ENCODE results near the gene GLIS1. TPM values are rescaled to one million over a fixed set of nuclear protein-coding genes. Genes with fewer than 3 reads are reported as not detected.

Gene GLIS1
- total and polyA plus RNA-seq, 4 donors: 0.19 to 1.8 (median 0.65) TPM

GRCh38 chr1:53502641-53503432 lies 236.1 kb downstream of the GLIS1 start:
- intact Hi-C loops (cut with DNase I): no loop called here
- Histone ChIP-seq H3K4me1 (ENCODE audit: control insufficient read depth in 1 of 2, insufficient read depth in 2 of 2, low read length in 2 of 2) (no peaks in the 10 kb centered on the region), H3K27me3 (ENCODE audit: control insufficient read depth in 1 of 2, insufficient read depth in 2 of 2, low read length in 1 of 2) (no peaks in the 10 kb centered on the region), H3K36me3 (ENCODE audit: control insufficient read depth in 1 of 2, insufficient read depth in 2 of 2, low read length in 1 of 2) (no peaks in the 10 kb centered on the region), H3K27ac (ENCODE audit: low read depth in 1 of 2, low read length in 2 of 2) (no peak overlapping the region), H3K9me3 (ENCODE audit: control insufficient read depth, low read length) (no peaks in the 10 kb centered on the region), H3K4me3 (ENCODE audit: low read length in 2 of 2) (no peak overlapping the region)
- ATAC-seq (ENCODE audit: low FRiP score) (no peak), DNase-seq (peak in 1 of 2 donors; percentile 22)
- WGBS, 2 donors: 77 to 78% methylated on average over 7 of the region's 7 CpGs

GRCh38 chr1:53501065-53502005 lies 237.6 kb downstream of the GLIS1 start:
- Histone ChIP-seq H3K27me3 (ENCODE audit: control insufficient read depth in 1 of 2, insufficient read depth in 2 of 2, low read length in 1 of 2) (no peaks in the 10 kb centered on the region), H3K4me1 (ENCODE audit: control insufficient read depth in 1 of 2, insufficient read depth in 2 of 2, low read length in 2 of 2) (no peaks in the 10 kb centered on the region), H3K36me3 (ENCODE audit: control insufficient read depth in 1 of 2, insufficient read depth in 2 of 2, low read length in 1 of 2) (no peaks in the 10 kb centered on the region), H3K9me3 (ENCODE audit: control insufficient read depth, low read length) (no peaks in the 10 kb centered on the region), H3K4me3 (ENCODE audit: low read length in 2 of 2) (no peak overlapping the region), H3K27ac (ENCODE audit: low read depth in 1 of 2, low read length in 2 of 2) (no peak overlapping the region)
- no peak for ATAC-seq (ENCODE audit: low FRiP score)
- intact Hi-C loops (cut with DNase I): no loop called here
- WGBS, 2 donors: 78 to 81% methylated on average over 17 to 21 of the region's 21 CpGs
- peak in 1 of 2 donors; percentile 21 for DNase-seq

DNA sequence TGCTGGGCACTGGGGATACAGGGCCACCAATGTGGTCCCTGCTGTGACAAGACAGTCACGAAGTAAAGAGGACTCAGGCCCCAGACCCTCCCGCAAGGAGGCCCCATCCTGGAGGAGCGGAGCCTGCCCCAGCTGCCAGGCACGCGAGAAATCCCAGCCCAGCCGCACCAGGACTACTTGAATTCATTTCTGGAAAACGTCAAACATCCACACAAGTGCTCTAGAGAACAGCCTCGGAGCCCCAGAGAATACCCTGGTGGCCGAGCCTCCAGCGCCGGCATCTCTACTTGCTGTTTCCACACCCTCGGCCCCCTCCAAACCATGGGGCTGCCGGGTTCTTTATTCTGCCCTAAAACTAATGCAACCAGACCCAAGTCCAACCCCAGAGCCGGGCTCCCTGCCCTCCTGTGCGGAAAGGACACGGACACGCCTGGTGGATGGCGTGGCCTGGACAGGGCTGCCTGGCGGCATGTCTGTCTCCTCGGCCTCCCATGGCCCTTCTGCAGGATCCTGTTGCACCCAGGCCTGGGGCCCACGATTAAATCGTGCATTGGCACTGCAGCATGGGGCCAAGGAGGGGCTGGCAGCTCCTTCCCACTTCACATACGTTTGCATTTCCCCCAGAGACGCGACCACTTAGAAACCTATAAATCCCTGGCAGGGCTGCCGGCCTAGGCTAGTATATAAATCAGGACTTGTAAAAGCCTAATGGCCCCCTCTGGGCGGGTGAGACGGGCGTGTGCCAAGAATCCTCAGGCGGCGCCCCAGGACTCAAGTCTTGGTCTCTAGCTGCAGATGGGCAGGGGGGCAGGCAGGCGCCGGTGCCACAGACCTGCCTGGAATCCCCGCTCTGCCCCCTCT lies 238.5 kb downstream of the GLIS1 start:
- DNase-seq: peak in 1 of 2 donors; percentile 26
- H3K9me3 ChIP-seq (ENCODE audit: control insufficient read depth, low read length): no peaks in the 10 kb centered on the region
- WGBS, 2 donors: 79 to 85% methylated on average over 29 to 34 of the region's 34 CpGs
- H3K27me3 ChIP-seq (ENCODE audit: control insufficient read depth in 1 of 2, insufficient read depth in 2 of 2, low read length in 1 of 2): no peaks in the 10 kb centered on the region
- H3K4me1 ChIP-seq (ENCODE audit: control insufficient read depth in 1 of 2, insufficient read depth in 2 of 2, low read length in 2 of 2): no peaks in the 10 kb centered on the region
- no peak overlapping the region for H3K4me3 ChIP-seq (ENCODE audit: low read length in 2 of 2)
- no peaks in the 10 kb centered on the region for H3K36me3 ChIP-seq (ENCODE audit: control insufficient read depth in 1 of 2, insufficient read depth in 2 of 2, low read length in 1 of 2)
- intact Hi-C loops (cut with DNase I): no loop called here
- no peak for ATAC-seq (ENCODE audit: low FRiP score)
- no peak overlapping the region for H3K27ac ChIP-seq (ENCODE audit: low read depth in 1 of 2, low read length in 2 of 2)

GRCh38 chr1:53499257-53500203 lies 239.4 kb downstream of the GLIS1 start:
- H3K36me3 ChIP-seq (ENCODE audit: control insufficient read depth in 1 of 2, insufficient read depth in 2 of 2, low read length in 1 of 2): no peaks in the 10 kb centered on the region
- WGBS, 2 donors: 88 to 93% methylated on average over 20 of the region's 20 CpGs
- H3K27ac ChIP-seq (ENCODE audit: low read depth in 1 of 2, low read length in 2 of 2): no peak overlapping the region
- DNase-seq (peak in 1 of 2 donors; percentile 24), ATAC-seq (ENCODE audit: low FRiP score) (no peak)
- no peaks in the 10 kb centered on the region for H3K9me3 ChIP-seq (ENCODE audit: control insufficient read depth, low read length)
- H3K4me1 ChIP-seq (ENCODE audit: control insufficient read depth in 1 of 2, insufficient read depth in 2 of 2, low read length in 2 of 2): no peaks in the 10 kb centered on the region
- H3K27me3 ChIP-seq (ENCODE audit: control insufficient read depth in 1 of 2, insufficient read depth in 2 of 2, low read length in 1 of 2): no peaks in the 10 kb centered on the region
- no peak overlapping the region for H3K4me3 ChIP-seq (ENCODE audit: low read length in 2 of 2)
- intact Hi-C loops (cut with DNase I): no loop called here

DNA sequence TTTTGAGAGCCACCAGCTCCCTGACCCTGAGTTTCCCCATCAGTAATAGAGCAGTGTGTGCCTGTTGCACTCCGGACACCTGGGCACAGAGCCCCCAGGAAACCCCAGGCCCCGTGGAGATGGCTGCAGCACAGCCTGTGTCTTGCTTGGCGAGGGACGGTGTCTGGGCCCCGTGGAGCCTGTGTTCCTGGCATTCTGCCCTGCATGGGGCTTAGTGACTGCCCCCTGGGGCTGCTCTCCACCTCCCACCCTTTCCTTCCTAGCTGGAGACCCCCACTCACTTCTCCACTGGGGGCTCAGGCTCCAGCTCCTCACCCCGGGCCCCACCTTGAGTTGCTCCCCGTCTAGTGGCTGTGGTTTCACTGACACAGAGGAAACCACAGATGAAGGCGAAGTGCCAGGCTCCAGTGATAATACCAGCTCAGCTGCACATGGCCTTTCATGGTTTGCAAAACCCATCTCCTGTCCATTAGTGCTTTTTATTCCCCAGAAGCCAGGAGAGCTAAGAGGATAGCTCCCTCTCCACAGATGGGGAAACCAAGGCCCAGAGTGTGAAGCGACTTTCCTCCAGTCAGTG lies 240.3 kb downstream of the GLIS1 start:
- Histone ChIP-seq H3K4me1 (ENCODE audit: control insufficient read depth in 1 of 2, insufficient read depth in 2 of 2, low read length in 2 of 2) (no peaks in the 10 kb centered on the region), H3K27me3 (ENCODE audit: control insufficient read depth in 1 of 2, insufficient read depth in 2 of 2, low read length in 1 of 2) (no peaks in the 10 kb centered on the region), H3K36me3 (ENCODE audit: control insufficient read depth in 1 of 2, insufficient read depth in 2 of 2, low read length in 1 of 2) (no peaks in the 10 kb centered on the region), H3K27ac (ENCODE audit: low read depth in 1 of 2, low read length in 2 of 2) (no peak overlapping the region), H3K4me3 (ENCODE audit: low read length in 2 of 2) (no peak overlapping the region), H3K9me3 (ENCODE audit: control insufficient read depth, low read length) (no peaks in the 10 kb centered on the region)
- 59 to 60% methylated on average over 9 of the region's 9 CpGs for WGBS, 2 donors
- ATAC-seq (ENCODE audit: low FRiP score) (no peak), DNase-seq (peak; percentile 42 to 64)
- intact Hi-C loops (cut with DNase I): no loop called here

DNA sequence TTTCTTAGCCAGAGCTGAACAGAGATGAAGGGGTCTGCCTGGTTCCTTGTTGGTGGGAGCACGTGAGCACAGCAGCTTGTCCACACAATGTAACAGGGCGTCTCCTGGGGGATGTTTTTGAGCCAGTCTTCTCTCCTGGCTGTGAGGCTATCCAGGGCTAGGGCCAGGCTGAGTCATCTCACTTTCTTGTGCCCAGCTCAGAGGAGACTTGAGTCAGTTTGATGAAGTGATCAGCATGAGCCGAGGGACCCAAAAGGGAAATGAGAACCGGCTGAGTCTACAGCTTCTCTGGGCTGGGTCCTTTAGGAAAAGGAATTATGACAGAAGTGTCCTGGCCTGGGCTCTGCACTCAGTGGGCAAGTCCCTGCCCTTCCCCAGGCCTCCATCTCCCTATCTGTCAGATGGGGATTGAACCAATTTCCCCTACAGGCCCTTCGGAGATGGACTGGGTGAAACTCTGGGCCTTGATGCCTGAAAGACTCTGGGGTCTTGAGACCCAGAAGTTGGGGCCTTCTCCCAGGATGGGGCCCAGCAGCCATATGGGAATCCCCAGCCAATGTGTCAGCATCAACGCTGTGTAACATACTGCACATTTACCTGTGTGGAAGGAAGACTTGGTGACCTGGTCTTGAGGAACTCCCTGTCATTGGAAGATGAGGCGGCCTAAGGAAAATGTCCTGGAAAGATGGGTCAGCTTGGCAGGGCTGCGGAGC lies 243.2 kb downstream of the GLIS1 start:
- 87 to 95% methylated on average over 8 of the region's 8 CpGs for WGBS, 2 donors
- Histone ChIP-seq H3K27me3 (ENCODE audit: control insufficient read depth in 1 of 2, insufficient read depth in 2 of 2, low read length in 1 of 2) (no peaks in the 10 kb centered on the region), H3K36me3 (ENCODE audit: control insufficient read depth in 1 of 2, insufficient read depth in 2 of 2, low read length in 1 of 2) (no peaks in the 10 kb centered on the region), H3K9me3 (ENCODE audit: control insufficient read depth, low read length) (no peaks in the 10 kb centered on the region), H3K4me1 (ENCODE audit: control insufficient read depth in 1 of 2, insufficient read depth in 2 of 2, low read length in 2 of 2) (no peaks in the 10 kb centered on the region), H3K27ac (ENCODE audit: low read depth in 1 of 2, low read length in 2 of 2) (no peak overlapping the region), H3K4me3 (ENCODE audit: low read length in 2 of 2) (no peak overlapping the region)
- intact Hi-C loops (cut with DNase I): no loop called here
- DNase-seq: peak in 1 of 2 donors; percentile 61
- peak; percentile 74 for ATAC-seq (ENCODE audit: low FRiP score)

DNA sequence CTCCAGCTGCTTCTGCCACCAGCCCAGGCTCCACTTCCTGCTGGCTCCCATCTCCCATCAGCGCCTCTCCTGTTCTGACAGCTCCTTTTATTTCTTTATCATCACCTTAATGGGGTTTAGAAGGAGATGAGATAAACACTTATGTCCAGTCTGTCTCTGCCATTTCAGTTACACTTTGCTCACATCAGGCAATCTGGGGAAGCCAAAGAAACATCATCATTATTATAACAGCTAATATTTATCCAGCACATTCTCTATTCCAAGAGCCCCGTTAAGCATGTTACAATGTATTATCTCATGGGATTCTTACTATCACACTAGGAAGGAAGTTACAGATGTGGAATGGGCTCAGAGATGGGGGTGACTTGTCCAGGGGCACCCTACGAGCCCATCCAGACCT lies 248.6 kb downstream of the GLIS1 start:
- intact Hi-C loops (cut with DNase I): no loop called here
- DNase-seq: no peak
- no peaks in the 10 kb centered on the region for H3K27me3 ChIP-seq (ENCODE audit: control insufficient read depth in 1 of 2, insufficient read depth in 2 of 2, low read length in 1 of 2)
- peaks cover 5% of the 10 kb centered on the region for H3K9me3 ChIP-seq (ENCODE audit: control insufficient read depth, low read length)
- no peak overlapping the region for H3K4me3 ChIP-seq (ENCODE audit: low read length in 2 of 2)
- H3K4me1 ChIP-seq (ENCODE audit: control insufficient read depth in 1 of 2, insufficient read depth in 2 of 2, low read length in 2 of 2): no peaks in the 10 kb centered on the region
- H3K27ac ChIP-seq (ENCODE audit: low read depth in 1 of 2, low read length in 2 of 2): no peak overlapping the region
- no peak for ATAC-seq (ENCODE audit: low FRiP score)
- no peaks in the 10 kb centered on the region for H3K36me3 ChIP-seq (ENCODE audit: control insufficient read depth in 1 of 2, insufficient read depth in 2 of 2, low read length in 1 of 2)
- WGBS, 2 donors: 49 to 54% methylated on average over 3 of the region's 3 CpGs
